HG02981 (cell line): Measurements from ENCODE around the gene NLRP1.
"Not testable (repeated sequence)": the region's sequence is repeated elsewhere in the genome, so short reads cannot be mapped to it uniquely, and the experiment has no call there.

ENCODE experiments used
- ATAC-seq: cut with Tn5 transposase; IDR thresholded peaks from one replicate; pipeline ENCODE4 v1.9.1; 2021; ENCODE audit warnings: mild to moderate bottlenecking, moderate library complexity; ENCODE audit not compliant: unreplicated experiment

NLRP1 gene

GRCh38 chr17:5588584-5588983 lies 4.3 kb upstream of the NLRP1 start:
- ATAC-seq, result no peak

GRCh38 chr17:5587438-5588032 lies 3.2 kb upstream of the NLRP1 start:
- ATAC-seq, result no peak

- no peak for ATAC-seq
Measured at GRCh38 chr17:5585836-5586521, 1.7 kb upstream of the NLRP1 start.

- no peak for ATAC-seq
Measured at GRCh38 chr17:5585287-5585794, 1.0 kb upstream of the NLRP1 start.

GRCh38 chr17:5583426-5584382 lies 605 bp downstream of the NLRP1 start:
- ATAC-seq, result peak; percentile 6

- no peak for ATAC-seq
Measured at GRCh38 chr17:5582209-5583185, 1.8 kb downstream of the NLRP1 start.

- no peak for ATAC-seq
Measured at GRCh38 chr17:5581655-5582054, 2.7 kb downstream of the NLRP1 start.

- no peak for ATAC-seq
Measured at GRCh38 chr17:5580969-5581368, 3.3 kb downstream of the NLRP1 start.

- ATAC-seq, result no peak
Measured at GRCh38 chr17:5580367-5580766, 3.9 kb downstream of the NLRP1 start.

- ATAC-seq, result not testable (repeated sequence)
Measured at GRCh38 chr17:5578768-5579167, 5.5 kb downstream of the NLRP1 start.

- ATAC-seq, result not testable (repeated sequence)
Measured at GRCh38 chr17:5573017-5573416, 11.3 kb downstream of the NLRP1 start.

- ATAC-seq, result no peak
Measured at GRCh38 chr17:5571281-5571680, 13.0 kb downstream of the NLRP1 start.

- no peak for ATAC-seq
Measured at GRCh38 chr17:5565808-5566207, 18.5 kb downstream of the NLRP1 start.

GRCh38 chr17:5563456-5563855 lies 20.9 kb downstream of the NLRP1 start:
- no peak for ATAC-seq

GRCh38 chr17:5562661-5563360 lies 21.5 kb downstream of the NLRP1 start:
- no peak for ATAC-seq

- ATAC-seq, result no peak
Measured at GRCh38 chr17:5561736-5562571, 22.4 kb downstream of the NLRP1 start.

GRCh38 chr17:5560361-5560988 lies 23.8 kb downstream of the NLRP1 start:
- ATAC-seq, result no peak
